SJSA1 (cell line): ENCODE data around the gene HSD3B1. TPM values are rescaled to one million over a fixed set of nuclear protein-coding genes. Genes with fewer than 3 reads are reported as not detected.
"Not testable (repeated sequence)": the region's sequence is repeated elsewhere in the genome, so short reads cannot be mapped to it uniquely, and the experiment has no call there.

Experiments
- DNase-seq, 2 experiments: peaks; one replicate each; pipeline ENCODE4 v3.0.0-alpha.2; 2015 to 2020; ENCODE audit warnings: low spot score in 2 of 2, low read depth in 1 of 2
- H3K27ac ChIP-seq: fragments of 250-450 bp; sonication (Bioruptor Pico); 2 replicates; pipeline ENCODE4 v1.5.1; 2020; ENCODE audit warnings: mild to moderate bottlenecking, moderate library complexity
- H3K27me3 ChIP-seq: fragments of 250-450 bp; sonication (Bioruptor Pico); replicated peaks from 2 replicates; pipeline ENCODE4 v1.5.1; 2020; ENCODE audit warnings: mild to moderate bottlenecking, moderate library complexity
- H3K36me3 ChIP-seq: fragments of 250-450 bp; sonication (Bioruptor Pico); 2 replicates; pipeline ENCODE4 v1.5.1; 2020; ENCODE audit warnings: mild to moderate bottlenecking
- H3K4me1 ChIP-seq: fragments of 250-450 bp; sonication (Bioruptor Pico); replicated peaks from 2 replicates; pipeline ENCODE4 v1.6.1; 2021; ENCODE audit warnings: mild to moderate bottlenecking
- H3K4me3 ChIP-seq: fragments of 250-450 bp; sonication (Bioruptor Pico); 2 replicates; pipeline ENCODE4 v1.5.1; 2020; ENCODE audit warnings: mild to moderate bottlenecking
- H3K9me3 ChIP-seq: fragments of 250-450 bp; sonication (Bioruptor Pico); replicated peaks from 2 replicates; pipeline ENCODE4 v1.5.1; 2020; ENCODE audit warnings: mild to moderate bottlenecking
- total RNA-seq: library from RNA; depleted of rRNA; stranded (reverse); fragments of >200 nt; shearing (Covaris generic); gene quantifications from 2 replicates; pipeline ENCODE4 v1.2.3, GENCODE V29; 2014; rRNA removed

Gene HSD3B1
- total RNA-seq, 1 experiment from 2014 or later, result not detected

- Histone ChIP-seq H3K27ac (no peak overlapping the region), H3K4me1 (no peaks in the 10 kb centered on the region), H3K27me3 (no peaks in the 10 kb centered on the region), H3K4me3 (no peak overlapping the region), H3K9me3 (no peaks in the 10 kb centered on the region), H3K36me3 (no peaks in the 10 kb centered on the region)
- no peak for DNase-seq
These were observed 44.2 kb downstream of the HSD3B1 start for GRCh38 chr1:119551218-119551617.

GRCh38 chr1:119552656-119553055, 45.6 kb downstream of the HSD3B1 start:
- not testable (repeated sequence) for H3K27ac ChIP-seq, H3K9me3 ChIP-seq, H3K27me3 ChIP-seq, H3K36me3 ChIP-seq, DNase-seq, H3K4me3 ChIP-seq, H3K4me1 ChIP-seq

GRCh38 chr1:119553302-119554071, 46.5 kb downstream of the HSD3B1 start:
- not testable (repeated sequence) for H3K4me3 ChIP-seq, H3K27ac ChIP-seq, H3K27me3 ChIP-seq, H3K9me3 ChIP-seq, H3K4me1 ChIP-seq, DNase-seq, H3K36me3 ChIP-seq

- no peak overlapping the region for H3K27ac ChIP-seq
- peak in 1 of 2 experiments; percentile 12 for DNase-seq
- H3K4me3 ChIP-seq, result no peak overlapping the region
- no peaks in the 10 kb centered on the region for H3K36me3 ChIP-seq
- H3K9me3 ChIP-seq, result no peaks in the 10 kb centered on the region
- no peaks in the 10 kb centered on the region for H3K4me1 ChIP-seq
- no peaks in the 10 kb centered on the region for H3K27me3 ChIP-seq
These were observed 47.2 kb downstream of the HSD3B1 start for GRCh38 chr1:119554183-119554582.

GRCh38 chr1:119556423-119556822, 49.4 kb downstream of the HSD3B1 start:
- no peaks in the 10 kb centered on the region for H3K4me1 ChIP-seq
- no peaks in the 10 kb centered on the region for H3K9me3 ChIP-seq
- no peak for DNase-seq
- H3K27ac ChIP-seq, result no peak overlapping the region
- no peaks in the 10 kb centered on the region for H3K36me3 ChIP-seq
- no peak overlapping the region for H3K4me3 ChIP-seq
- no peaks in the 10 kb centered on the region for H3K27me3 ChIP-seq

- not testable (repeated sequence) for H3K9me3 ChIP-seq, H3K36me3 ChIP-seq, DNase-seq, H3K27ac ChIP-seq, H3K4me1 ChIP-seq, H3K27me3 ChIP-seq, H3K4me3 ChIP-seq
These were observed 53.4 kb downstream of the HSD3B1 start for GRCh38 chr1:119560402-119560801.

- no peak for DNase-seq
- H3K9me3 ChIP-seq, result no peaks in the 10 kb centered on the region
- no peaks in the 10 kb centered on the region for H3K27me3 ChIP-seq
- no peaks in the 10 kb centered on the region for H3K4me1 ChIP-seq
- no peak overlapping the region for H3K27ac ChIP-seq
- no peaks in the 10 kb centered on the region for H3K36me3 ChIP-seq
- H3K4me3 ChIP-seq, result no peak overlapping the region
These were observed 57.5 kb downstream of the HSD3B1 start for GRCh38 chr1:119564548-119564947.

Other genes with a start within 250 kb of the HSD3B1 start
- not detected in 2 replicates for gene HAO2, start 138.4 kb upstream of the HSD3B1 start, total RNA-seq
- not detected in 2 replicates for gene HSD3B2, start 92.1 kb upstream of the HSD3B1 start, total RNA-seq
- gene ZNF697, start 141.1 kb downstream of the HSD3B1 start, total RNA-seq, result 1.7 and 5.0 TPM in 2 replicates
- gene PHGDH, start 204.7 kb downstream of the HSD3B1 start, total RNA-seq, result 34.6 and 38.2 TPM in 2 replicates